SW 1271 (cell line): ENCODE results near the gene MED10.

Source experiments
- DNase-seq, 2 experiments: peaks; one replicate each; lab custom pipeline; 2025; lab: John Stamatoyannopoulos, UW

Gene MED10

DNA sequence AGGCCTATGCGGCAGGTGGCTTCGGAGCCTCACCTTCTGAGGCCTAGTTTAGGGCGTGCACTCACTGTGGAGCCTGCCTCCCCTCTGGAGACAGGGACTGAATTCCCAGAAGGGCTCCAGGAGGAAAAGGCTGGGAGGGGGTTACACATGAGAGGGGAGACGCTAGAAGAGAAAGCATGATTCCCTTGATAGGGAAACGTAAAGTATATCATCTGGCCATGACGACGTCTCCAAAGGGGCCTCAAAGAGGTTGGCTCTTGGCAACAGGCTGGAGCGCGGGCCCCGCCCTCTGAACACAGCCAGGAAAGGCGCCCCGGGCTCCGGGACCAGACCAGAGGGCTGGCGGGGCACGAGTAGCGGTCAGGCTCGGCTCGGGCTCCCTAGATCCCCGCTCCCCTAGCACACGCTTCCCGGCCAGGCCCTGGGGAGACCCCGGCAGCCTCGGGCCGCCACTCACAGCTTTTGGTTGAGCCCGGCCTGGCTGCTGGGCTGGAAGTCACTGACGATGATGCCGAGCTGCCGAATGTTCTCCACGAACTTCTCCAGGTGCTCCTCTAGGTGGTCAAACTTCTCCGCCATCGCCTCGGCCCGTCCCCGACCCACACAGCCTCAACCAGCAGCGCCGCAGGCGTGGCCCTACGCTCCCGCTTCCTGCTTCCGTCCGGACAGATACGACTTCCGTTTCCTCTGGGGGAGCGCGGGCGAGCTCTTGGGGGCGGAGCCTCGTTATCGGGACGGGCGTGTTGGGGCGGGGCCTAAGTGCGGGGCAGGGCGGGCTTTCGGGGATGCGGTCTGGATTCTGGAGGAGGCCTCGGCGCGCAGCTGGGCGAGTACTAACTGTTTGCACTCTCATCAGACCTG lies at the start of gene MED10:
Gene MED10, minus strand, starts transcription at position 643 of the 861 bp plus-strand sequence. Its CDS starts 64 bp downstream, at position 579.
- peak; percentile 79 to 94 for DNase-seq

DNA sequence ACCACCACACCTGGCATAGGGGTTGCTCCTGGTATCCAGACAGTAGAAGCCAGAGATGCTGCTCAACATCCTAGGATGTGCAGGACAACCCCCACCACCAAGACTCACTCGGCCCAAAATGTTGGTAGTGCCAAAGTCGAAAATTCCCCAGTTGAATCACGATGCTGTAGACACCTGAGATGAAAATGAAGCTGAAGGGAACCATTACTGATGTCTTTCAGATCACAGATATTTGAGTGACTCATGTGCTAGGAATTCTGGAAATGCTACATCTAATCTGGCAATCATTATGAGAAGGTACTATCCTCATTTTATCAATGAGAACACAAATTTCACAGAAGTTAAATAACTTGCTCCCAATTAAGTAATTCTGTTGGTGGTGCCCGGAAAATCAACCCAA lies 49.3 kb upstream of the MED10 start:
- DNase-seq, result no peak

- no peak for DNase-seq
Observed at GRCh38 chr5:6424700-6425099, 46.4 kb upstream of the MED10 start.

- no peak for DNase-seq
Observed at GRCh38 chr5:6424110-6424659, 45.8 kb upstream of the MED10 start.

DNA sequence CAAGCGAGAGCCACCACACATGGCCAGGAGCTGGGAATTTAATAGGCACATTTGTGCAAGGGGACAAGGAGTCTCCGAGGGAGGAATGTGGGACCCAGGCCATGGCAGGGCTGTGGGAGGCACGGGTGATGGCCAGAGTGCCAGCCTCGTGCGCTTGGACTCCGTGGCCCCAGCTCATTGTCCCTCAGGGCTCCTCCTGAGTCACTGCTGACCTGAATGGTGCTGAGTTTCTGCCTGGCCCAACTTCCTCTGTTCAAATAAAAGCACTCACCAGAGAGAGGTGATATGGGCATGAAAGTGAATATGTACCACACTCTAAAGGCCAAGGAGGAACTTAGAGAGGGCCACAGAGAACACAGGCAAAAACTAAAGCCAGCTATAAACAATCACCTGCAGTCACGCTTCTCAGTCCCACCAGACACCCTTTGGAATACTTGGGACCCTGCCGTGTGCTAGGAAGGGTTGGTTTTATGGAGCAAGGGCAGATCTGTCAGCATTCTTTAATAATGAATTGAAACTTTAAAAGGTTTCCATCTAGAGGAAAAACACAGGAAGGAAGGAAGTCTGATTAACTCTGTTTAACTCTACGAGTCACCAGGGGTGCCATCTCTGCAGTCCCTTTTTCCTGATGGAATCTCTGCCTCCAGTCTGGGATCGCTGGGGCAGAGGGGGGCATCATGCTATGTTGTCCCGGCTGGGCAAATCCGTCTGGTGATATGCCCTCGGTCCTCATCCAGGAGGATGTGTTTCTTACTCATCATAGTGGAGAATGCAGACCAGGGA lies 45.2 kb upstream of the MED10 start:
- no peak for DNase-seq

DNA sequence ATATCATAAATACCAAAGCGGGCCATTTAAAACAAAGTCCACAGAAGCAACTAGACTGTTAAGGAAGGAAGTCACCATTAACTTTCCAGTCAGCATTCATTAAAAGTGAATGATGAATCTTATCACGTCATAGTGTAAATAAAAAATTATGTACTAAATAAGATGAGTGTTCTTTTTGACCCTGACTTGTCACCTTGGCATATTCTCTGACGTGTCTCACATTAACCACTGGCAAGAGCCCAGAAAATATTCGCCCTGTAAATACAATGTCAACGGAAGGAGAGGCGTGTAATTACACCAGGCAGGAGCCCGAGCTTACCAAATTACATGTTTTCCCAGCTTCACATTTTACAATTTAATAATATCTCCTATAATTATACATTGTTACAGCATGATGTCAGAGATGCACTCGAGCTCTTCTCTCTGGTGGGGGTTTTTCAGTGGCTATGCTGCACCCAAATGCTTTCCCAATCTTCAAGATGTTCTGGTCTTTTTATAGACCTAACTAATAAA lies 41.0 kb upstream of the MED10 start:
- DNase-seq, result no peak

- DNase-seq, result no peak
Observed at GRCh38 chr5:6418679-6419276, 40.4 kb upstream of the MED10 start.

DNA sequence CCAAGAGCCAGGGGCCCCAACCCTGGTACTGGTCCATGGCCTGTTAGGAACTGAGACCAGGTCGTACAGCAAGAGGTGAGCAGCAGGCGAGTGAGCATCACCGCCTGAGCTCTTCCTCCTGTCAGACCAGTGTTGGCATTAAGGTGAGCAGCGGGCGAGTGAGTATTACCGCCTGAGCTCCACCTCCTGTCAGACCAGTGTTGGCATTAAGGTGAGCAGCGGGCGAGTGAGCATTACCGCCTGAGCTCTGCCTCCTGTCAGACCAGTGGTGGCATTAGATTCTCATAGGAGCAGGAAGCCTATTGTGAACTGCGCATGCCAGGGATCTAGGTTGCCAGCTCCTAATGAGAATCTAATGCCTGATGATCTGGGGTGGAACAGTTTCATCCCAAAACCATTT lies 39.3 kb upstream of the MED10 start:
- DNase-seq, result no peak

DNA sequence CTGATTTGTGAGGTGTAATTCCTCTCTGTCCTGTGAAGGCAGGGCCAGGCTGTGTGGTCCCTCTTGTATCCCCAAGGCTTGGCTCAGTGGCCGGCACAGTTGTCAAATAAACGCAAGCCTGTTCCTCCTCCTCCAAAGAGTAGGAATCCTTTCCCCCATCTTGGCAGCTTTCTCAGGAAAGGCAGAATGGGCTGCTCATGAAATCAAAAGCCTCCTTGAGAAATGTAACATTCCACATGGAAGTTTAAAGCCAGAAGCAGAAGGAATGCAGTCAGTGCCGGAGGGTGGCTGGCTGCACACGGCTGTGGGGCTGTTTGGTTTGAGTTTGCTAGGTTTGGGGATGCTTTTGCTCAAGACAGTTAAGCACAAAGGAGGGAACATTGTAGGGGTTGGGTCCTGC lies 34.5 kb upstream of the MED10 start:
- DNase-seq, result no peak

DNA sequence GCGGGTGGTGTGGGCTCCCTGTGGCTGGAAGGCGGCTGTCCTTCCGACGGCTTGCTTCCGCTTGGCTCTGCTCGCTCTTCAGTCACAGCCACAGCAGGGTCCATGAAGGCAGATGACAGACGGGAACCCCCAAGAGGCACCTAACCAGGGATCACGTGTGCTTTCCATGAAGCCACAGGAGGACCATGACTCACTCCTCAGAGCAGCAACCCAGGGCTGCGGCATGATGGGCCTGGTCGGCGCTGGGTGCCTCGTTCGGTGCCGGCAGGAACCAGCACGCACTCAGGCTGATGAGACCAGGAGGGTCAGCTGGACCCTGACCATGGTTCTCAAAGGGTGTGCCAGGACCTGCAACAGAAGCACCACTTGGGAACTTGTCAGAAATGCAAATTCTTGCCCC lies 32.8 kb upstream of the MED10 start:
- no peak for DNase-seq

GRCh38 chr5:6410421-6410820 lies 32.1 kb upstream of the MED10 start:
- no peak for DNase-seq

DNA sequence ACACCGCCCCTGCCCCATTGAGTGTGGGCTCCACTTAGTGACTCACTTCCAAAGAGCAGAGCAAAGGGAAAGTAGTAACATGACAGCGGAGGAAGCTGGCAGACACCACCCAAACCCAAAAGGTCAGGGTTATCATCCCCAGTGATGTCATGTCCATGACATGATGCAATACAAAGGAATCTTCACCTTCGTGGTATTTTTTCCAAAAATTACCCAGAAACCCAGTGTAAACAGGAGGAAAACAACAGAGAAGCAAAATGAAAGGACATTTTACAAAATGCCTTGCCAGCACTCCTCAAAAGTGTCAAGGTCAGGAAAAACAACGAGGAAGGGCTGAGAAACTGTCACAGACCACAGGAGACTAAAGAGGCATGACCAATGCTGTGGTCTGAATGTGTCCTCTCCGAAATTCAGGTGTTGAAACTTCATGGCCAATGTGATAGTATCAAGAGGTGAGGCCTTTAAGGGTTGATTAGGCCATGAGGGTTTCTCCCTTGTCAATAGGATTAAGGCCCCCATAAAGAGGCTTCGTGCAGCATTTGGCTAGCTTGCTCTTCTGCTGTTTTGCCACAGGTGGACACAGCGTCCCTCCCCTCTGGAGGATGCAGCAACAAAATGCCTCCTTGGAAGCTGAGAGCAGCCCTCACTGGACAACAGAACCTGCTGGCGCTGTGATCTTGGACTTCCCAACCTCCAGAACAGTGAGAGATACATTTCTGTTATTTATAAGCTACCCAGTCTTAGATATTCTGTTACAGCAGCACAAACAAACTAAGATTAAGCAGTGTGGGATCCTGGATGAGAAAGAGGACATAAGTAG lies 30.5 kb upstream of the MED10 start:
- DNase-seq, result no peak

DNA sequence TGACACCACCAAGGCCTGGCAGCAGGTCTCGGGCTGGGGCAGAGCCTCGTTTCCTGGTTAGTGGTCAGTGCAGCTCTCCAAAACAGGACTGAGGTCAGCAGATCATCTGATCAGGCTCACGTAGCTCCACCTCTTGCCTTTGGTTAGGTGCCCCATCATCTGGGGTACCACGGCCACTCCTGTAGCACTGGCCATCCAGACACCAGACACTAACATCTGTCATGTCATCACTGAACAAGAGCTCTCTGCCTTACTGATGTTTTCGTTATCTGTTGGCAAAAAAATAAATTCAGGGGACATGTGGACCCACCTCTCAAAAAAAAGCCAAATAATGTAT lies 29.9 kb upstream of the MED10 start:
- DNase-seq, result no peak

GRCh38 chr5:6407558-6408259 lies 29.4 kb upstream of the MED10 start:
- no peak for DNase-seq

DNA sequence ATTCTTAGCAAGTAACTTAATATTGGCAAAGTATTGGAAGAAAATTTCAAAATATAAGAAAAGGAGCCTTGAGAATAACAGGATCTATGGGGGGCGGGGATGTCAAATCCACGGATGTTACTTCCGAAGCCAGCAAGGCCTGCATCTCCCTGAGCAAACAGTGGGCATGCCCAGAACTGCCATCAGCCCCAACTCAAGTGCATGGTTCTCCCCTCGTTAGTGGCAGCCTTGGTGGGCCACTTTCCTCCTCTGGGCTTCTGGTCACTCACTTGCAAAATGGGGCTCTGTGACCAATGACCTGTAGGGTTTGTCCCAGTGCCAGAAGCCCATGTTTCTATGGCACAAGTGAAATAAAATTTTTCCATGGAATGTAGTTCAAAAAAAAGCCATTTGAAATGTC lies 27.2 kb upstream of the MED10 start:
- DNase-seq, result no peak

GRCh38 chr5:6404129-6404528 lies 25.8 kb upstream of the MED10 start:
- no peak for DNase-seq

GRCh38 chr5:6403416-6403815 lies 25.1 kb upstream of the MED10 start:
- no peak for DNase-seq

- DNase-seq, result no peak
Observed at GRCh38 chr5:6402939-6403338, 24.6 kb upstream of the MED10 start.

DNA sequence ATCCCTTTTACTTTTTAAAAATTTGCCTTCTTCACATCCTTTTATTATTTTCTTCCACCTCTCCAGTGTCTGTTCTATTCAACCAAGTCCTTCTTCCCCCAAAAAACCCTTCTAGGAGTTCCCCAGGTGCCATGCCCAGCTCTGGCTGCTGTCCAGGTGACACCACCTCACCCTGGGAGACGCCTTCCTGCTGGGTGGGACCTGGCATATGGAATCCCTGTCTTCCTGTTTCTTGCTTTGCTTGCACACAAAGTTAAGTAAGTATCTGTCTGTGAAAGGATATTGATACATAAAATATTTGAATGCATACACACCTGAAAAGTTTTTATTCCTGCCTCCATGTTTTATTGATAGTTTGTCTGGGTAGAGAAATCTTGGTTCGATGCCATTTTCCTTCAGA lies 23.1 kb upstream of the MED10 start:
- no peak for DNase-seq

GRCh38 chr5:6399980-6400910 lies 21.9 kb upstream of the MED10 start:
- DNase-seq, result no peak
